H1 (cell line): ENCODE measurements around the gene ZFAND3. TPM values are rescaled to one million over a fixed set of nuclear protein-coding genes. Genes with fewer than 3 reads are reported as not detected.

Experiments used
- CTCF ChIA-PET: fragments of 300-600 bp; sonication (Branson Sonifier 250); formaldehyde crosslinking; loops from one replicate; lab custom pipeline; 2021; ENCODE audit not compliant: partially characterized antibody; lab: Charles Lee
- POLR2A ChIA-PET: fragments of 300-600 bp; sonication (Branson Sonifier 250); formaldehyde crosslinking; loops from one replicate; lab custom pipeline; 2021; ENCODE audit warnings: inconsistent platforms; ENCODE audit not compliant: partially characterized antibody; lab: Charles Lee
- DNase-seq, 2 experiments: peaks; one replicate each; pipeline versions ENCODE4 v3.0.0 to v3.0.0-alpha.2; 2010 to 2022; ENCODE audit warnings: low spot score in 2 of 2, low read depth in 1 of 2, mixed read lengths in 1 of 2
- FAIRE-seq: peaks from 2 replicates; lab custom pipeline; 2011; peaks lifted over from hg19 to GRCh38; lab: Jason Lieb, UNC
- H2AFZ ChIP-seq: 2 replicates; pipeline ENCODE4 v1.8.1; 2012; ENCODE audit warnings: low read length, inconsistent platforms
- H2AK5ac ChIP-seq: 2 replicates; pipeline ENCODE4 v1.6.1; 2013; ENCODE audit warnings: low read depth, low read length
- H2BK120ac ChIP-seq: replicated peaks from 2 replicates; pipeline ENCODE3; 2013; ENCODE audit warnings: low read depth, low read length, inconsistent platforms
- H2BK12ac ChIP-seq: 2 replicates; pipeline ENCODE4 v1.6.1; 2013; ENCODE audit warnings: low read depth, low read length
- H2BK15ac ChIP-seq: 2 replicates; pipeline ENCODE4 v1.6.1; 2013; ENCODE audit warnings: low read length
- H2BK20ac ChIP-seq: 2 replicates; pipeline ENCODE4 v1.6.1; 2013; ENCODE audit warnings: low read length
- H2BK5ac ChIP-seq: 2 replicates; pipeline ENCODE4 v1.6.1; 2013; ENCODE audit warnings: low read depth, low read length
- H3K14ac ChIP-seq: 2 replicates; pipeline ENCODE4 v1.6.1; 2013; ENCODE audit warnings: inconsistent platforms; ENCODE audit not compliant: insufficient read length
- H3K18ac ChIP-seq: 2 replicates; pipeline ENCODE4 v1.6.1; 2013; ENCODE audit warnings: low read length; ENCODE audit errors: extremely low read depth
- H3K23ac ChIP-seq: 2 replicates; pipeline ENCODE4 v1.6.1; 2013; ENCODE audit warnings: inconsistent platforms; ENCODE audit not compliant: insufficient read length
- H3K23me2 ChIP-seq: 2 replicates; pipeline ENCODE4 v1.6.1; 2013; ENCODE audit warnings: low read depth, low read length
- H3K27ac ChIP-seq: 2 replicates; pipeline ENCODE4 v1.6.1; 2011; ENCODE audit warnings: low read depth, low read length, inconsistent platforms
- H3K27me3 ChIP-seq, 4 experiments: replicated peaks in 1 of 4; 1 replicate in 1 of 4; 2 replicates in 3 of 4; pipeline versions ENCODE4 v1.6.1 to v1.8.1; 2011 to 2013; ENCODE audit warnings: low read length in 3 of 4, mild to moderate bottlenecking in 3 of 4, inconsistent platforms in 2 of 4, mixed read lengths in 2 of 4, moderate library complexity in 1 of 4; ENCODE audit not compliant: control insufficient read depth in 3 of 4, insufficient read depth in 3 of 4; ENCODE audit errors: extremely low read depth in 1 of 4
- H3K36me3 ChIP-seq, 4 experiments: 2 replicates each; pipeline versions ENCODE4 v1.6.1 to v1.8.1; 2011 to 2013; ENCODE audit warnings: mild to moderate bottlenecking in 4 of 4, low read length in 3 of 4, moderate library complexity in 2 of 4, control low read depth in 1 of 4, inconsistent platforms in 1 of 4; ENCODE audit not compliant: insufficient read depth in 4 of 4, control insufficient read depth in 2 of 4
- H3K4ac ChIP-seq: replicated peaks from 2 replicates; pipeline ENCODE3; 2013; ENCODE audit warnings: low read length, low read depth, mixed read lengths, inconsistent platforms; ENCODE audit not compliant: insufficient read length
- H3K4me1 ChIP-seq, 4 experiments: replicated peaks in 1 of 4; 1 replicate in 1 of 4; 2 replicates in 3 of 4; pipeline versions ENCODE4 v1.6.1 to v1.8.1; 2011 to 2013; ENCODE audit warnings: low read length in 3 of 4, inconsistent platforms in 2 of 4, mixed read lengths in 1 of 4; ENCODE audit not compliant: insufficient read depth in 4 of 4, control insufficient read depth in 3 of 4
- H3K4me2 ChIP-seq, 2 experiments: 2 replicates each; pipeline versions ENCODE4 v1.6.1 to v1.8.1; 2011 to 2013; ENCODE audit warnings: low read depth in 2 of 2, low read length in 2 of 2, control low read depth in 1 of 2, inconsistent platforms in 1 of 2, mild to moderate bottlenecking in 1 of 2; ENCODE audit not compliant: insufficient read depth in 1 of 2
- H3K4me3 ChIP-seq, 4 experiments: fragments of 200-600, 300-600 bp in 1 of 4; sonication (generic), shearing (Covaris generic), sonication (Bioruptor Twin) in 1 of 4; 2 replicates each; pipeline versions ENCODE4 v1.5.1 to v1.8.1; 2011 to 2016; ENCODE audit warnings: low read length in 4 of 4, low read depth in 3 of 4, control low read depth in 2 of 4, inconsistent platforms in 2 of 4, mild to moderate bottlenecking in 2 of 4, mixed read lengths in 1 of 4, moderate library complexity in 1 of 4; ENCODE audit not compliant: insufficient read depth in 2 of 4; ENCODE audit errors: extremely low read depth in 1 of 4
- H3K56ac ChIP-seq: replicated peaks from 2 replicates; pipeline ENCODE3; 2013; ENCODE audit warnings: low read depth, mild to moderate bottlenecking, mixed read lengths, low read length, inconsistent platforms; ENCODE audit not compliant: insufficient read length
- H3K79me1 ChIP-seq: 2 replicates; pipeline ENCODE4 v1.6.1; 2013; ENCODE audit warnings: low read depth, low read length, control low read depth
- H3K79me2 ChIP-seq, 2 experiments: 2 replicates each; pipeline versions ENCODE4 v1.6.1 to v1.8.1; 2012 to 2013; ENCODE audit warnings: low read length in 2 of 2, mild to moderate bottlenecking in 2 of 2, inconsistent platforms in 1 of 2; ENCODE audit not compliant: insufficient read depth in 2 of 2, control insufficient read depth in 1 of 2
- H3K9ac ChIP-seq, 4 experiments: replicated peaks in 1 of 4; 1 replicate in 1 of 4; 2 replicates in 3 of 4; pipeline versions ENCODE4 v1.6.1 to v1.8.1; 2011 to 2013; ENCODE audit warnings: low read depth in 3 of 4, low read length in 3 of 4, control low read depth in 2 of 4, mild to moderate bottlenecking in 2 of 4, moderate library complexity in 2 of 4, inconsistent platforms in 1 of 4; ENCODE audit errors: extremely low read depth in 1 of 4
- H3K9me3 ChIP-seq, 2 experiments: 2 replicates each; pipeline versions ENCODE4 v1.6.1 to v1.8.1; 2012 to 2013; ENCODE audit warnings: mild to moderate bottlenecking in 2 of 2, moderate library complexity in 2 of 2, control low read depth in 1 of 2, inconsistent platforms in 1 of 2, low read depth in 1 of 2, low read length in 1 of 2, mixed read lengths in 1 of 2; ENCODE audit not compliant: insufficient read depth in 2 of 2
- H4K20me1 ChIP-seq, 2 experiments: replicated peaks in 1 of 2; 2 replicates each; pipeline versions ENCODE3 to v1.8.1; 2011 to 2013; ENCODE audit warnings: inconsistent platforms in 2 of 2, low read length in 2 of 2, mild to moderate bottlenecking in 1 of 2; ENCODE audit not compliant: insufficient read depth in 2 of 2, control insufficient read depth in 1 of 2
- H4K5ac ChIP-seq: 2 replicates; pipeline ENCODE4 v1.6.1; 2013; ENCODE audit warnings: low read length, low read depth, mixed read lengths, inconsistent platforms; ENCODE audit not compliant: insufficient read length
- H4K8ac ChIP-seq: 2 replicates; pipeline ENCODE4 v1.8.0; 2013; ENCODE audit warnings: mild to moderate bottlenecking, moderate library complexity, low read length, inconsistent platforms; ENCODE audit not compliant: insufficient read depth; ENCODE audit errors: extremely low read depth
- H4K91ac ChIP-seq: replicated peaks from 2 replicates; pipeline ENCODE3; 2013; ENCODE audit warnings: low read length, mixed read lengths, inconsistent platforms; ENCODE audit not compliant: insufficient read length
- CTBP2 ChIP-seq: IDR thresholded peaks from 2 replicates; pipeline ENCODE4 v1.7.0; 2011; ENCODE audit warnings: borderline replicate concordance, mild to moderate bottlenecking, moderate library complexity, mixed read lengths, low read length; ENCODE audit not compliant: insufficient read depth, insufficient read length
- EZH2 ChIP-seq: fragments of 200-600 bp; sonication (generic); IDR thresholded peaks from 2 replicates; pipeline ENCODE4 v1.7.1; 2012; ENCODE audit warnings: low read depth, mild to moderate bottlenecking, moderate library complexity, low read length, inconsistent platforms; ENCODE audit not compliant: severe bottlenecking
- JUN ChIP-seq: IDR thresholded peaks from 2 replicates; pipeline ENCODE4 v1.6.1; 2011; ENCODE audit warnings: low read depth, mild to moderate bottlenecking, improper control_type of control experiment, low read length
- KDM1A ChIP-seq: fragments of 200-600, 300-600 bp; sonication (generic); IDR thresholded peaks from 2 replicates; pipeline ENCODE4 v1.7.1; 2016; ENCODE audit warnings: mild to moderate bottlenecking, low read length, borderline replicate concordance
- POLR2AphosphoS5 ChIP-seq: IDR thresholded peaks from 2 replicates; pipeline ENCODE4 v1.6.1; 2011; ENCODE audit warnings: low read depth, low read length
- RFX5 ChIP-seq: IDR thresholded peaks from 2 replicates; pipeline ENCODE4 v1.6.1; 2011; ENCODE audit warnings: low read depth, low read length, improper control_type of control experiment, borderline replicate concordance
- SIRT6 ChIP-seq: IDR thresholded peaks from one replicate; pipeline ENCODE4 v1.7.1; 2012; ENCODE audit warnings: low read length, inconsistent platforms
- SP1 ChIP-seq: IDR thresholded peaks from 2 replicates; pipeline ENCODE4 v1.6.1; 2011; ENCODE audit warnings: low read depth, low read length
- SP2 ChIP-seq: IDR thresholded peaks from 2 replicates; pipeline ENCODE4 v1.6.1; 2012; ENCODE audit warnings: mild to moderate bottlenecking, low read length, inconsistent platforms
- SRF ChIP-seq: IDR thresholded peaks from 2 replicates; pipeline ENCODE4 v1.6.1; 2011; ENCODE audit warnings: mild to moderate bottlenecking, low read depth, low read length, moderate library complexity
- TAF1 ChIP-seq: IDR thresholded peaks from 2 replicates; pipeline ENCODE4 v1.6.1; 2011; ENCODE audit warnings: mild to moderate bottlenecking, low read depth, low read length
- WGBS, 2 experiments: shearing (Covaris generic) in 1 of 2; methylation state at CpG; one replicate each; pipeline versions ENCODE4 v1.1.6 to v1.1.7; 2013 to 2015; ENCODE audit warnings: low lambda C conversion rate in 2 of 2, mixed read lengths in 2 of 2, inconsistent platforms in 1 of 2, low coverage in 1 of 2, missing lambda C conversion rate in 1 of 2; ENCODE audit not compliant: insufficient replicate concordance in 2 of 2, insufficient coverage in 1 of 2, insufficient read length in 1 of 2; ENCODE audit errors: extremely low coverage in 1 of 2, missing lambda C conversion rate in 1 of 2; 5-methylcytosine and 5-hydroxymethylcytosine counted together
- polyA plus RNA-seq, 7 experiments: library from polyadenylated mRNA; depleted of rRNA in 3 of 7; stranded (reverse) in 5 of 7; unstranded in 2 of 7; fragments of >200 nt in 5 of 7; fragments of 200-250 nt in 2 of 7; gene quantifications; 1 replicate in 5 of 7; 2 replicates in 1 of 7; 4 replicates in 1 of 7; pipeline versions ENCODE4 v1.2.1 to v1.2.3, GENCODE V29; 2011 to 2013; ENCODE audit warnings: missing spikeins in 2 of 7, mixed read lengths in 2 of 7
- total RNA-seq: library from RNA; stranded (reverse); fragmentation: NEBNext Ultra II Directional; extraction: Animal tissue kit (Norgen Biotek cat#: 25700); gene quantifications from 2 replicates; pipeline ENCODE4 v1.2.1, GENCODE V29; 2021
- TF ChIP-seq, protein P1 (sequence below): IDR thresholded peaks from 2 replicates; pipeline ENCODE4 v1.6.1; 2012; ENCODE audit warnings: inconsistent platforms

Gene ZFAND3
- total and polyA plus RNA-seq, 2 of the 8 experiments (the other 6 are each of a cell fraction or from before 2014, with no cell fraction given): 13.0 to 51.3 TPM

- Histone ChIP-seq H3K9ac (no peak overlapping the region), H3K56ac (no peak overlapping the region), H2AFZ (no peak overlapping the region), H2AK5ac (no peak overlapping the region), H3K18ac (no peak overlapping the region), H4K5ac (no peak overlapping the region), H2BK120ac (no peak overlapping the region), H3K4ac (no peak overlapping the region), H3K4me2 (no peak overlapping the region), H3K23me2 (no peaks in the 10 kb centered on the region), H3K27me3 (no peaks in the 10 kb centered on the region), H2BK12ac (no peak overlapping the region), H3K79me1 (peaks cover 5% of the 10 kb centered on the region; the same call in 1 of the 2 replicates), H3K9me3 (no peaks in the 10 kb centered on the region), H3K4me3 (no peak overlapping the region), H2BK20ac (no peak overlapping the region), H4K8ac (no peak overlapping the region), H3K36me3 (no peaks in the 10 kb centered on the region; a peak in 1 of 8 replicates), H3K23ac (no peak overlapping the region), H4K20me1 (peaks cover 12 to 22% of the 10 kb centered on the region in 2 experiments), H3K27ac (no peak overlapping the region), H4K91ac (no peak overlapping the region), H2BK5ac (no peak overlapping the region), H3K4me1 (peaks cover 0 to 6% (median 1%) of the 10 kb centered on the region in 4 experiments; a peak in 4 of 7 replicates), H2BK15ac (no peak overlapping the region), H3K14ac (no peak overlapping the region), H3K79me2 (peaks cover 3 to 92% of the 10 kb centered on the region in 2 experiments; a peak in 3 of 4 replicates)
- WGBS, 2 experiments: 85% methylated on average over 6 of the region's 6 CpGs; no CpG with 5 or more reads in 1 of the 2 experiments
- FAIRE-seq: no peak
- TF ChIP-seq SIRT6 (no peak), RFX5 (no peak), TAF1 (no peak), SP2 (no peak), SP1 (no peak), SRF (no peak), POLR2AphosphoS5 (no peak), CTBP2 (no peak), EZH2 (no peak), KDM1A (no peak), JUN (no peak)
- TF ChIP-seq, protein P1, sequence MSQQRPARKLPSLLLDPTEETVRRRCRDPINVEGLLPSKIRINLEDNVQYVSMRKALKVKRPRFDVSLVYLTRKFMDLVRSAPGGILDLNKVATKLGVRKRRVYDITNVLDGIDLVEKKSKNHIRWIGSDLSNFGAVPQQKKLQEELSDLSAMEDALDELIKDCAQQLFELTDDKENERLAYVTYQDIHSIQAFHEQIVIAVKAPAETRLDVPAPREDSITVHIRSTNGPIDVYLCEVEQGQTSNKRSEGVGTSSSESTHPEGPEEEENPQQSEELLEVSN: no peak
- ChIA-PET CTCF (interaction anchor here (0.7 to 1.0 kb wide), 4 partner anchors 11 to 162 kb away, joined by 3 to 4 read pairs (median 3); no protein-coding TSS in a partner anchor), POLR2A (no interaction called here)
- no peak for DNase-seq
Observed at GRCh38 chr6:37866590-37867507, 47.3 kb downstream of the ZFAND3 start.
